ENCODE results near the gene KRT31.

- TF ChIP-seq CTCF (IDR thresholded peaks at IDR 0.05 in 2 of 3, conservative IDR thresholded peaks at IDR 0.05 in 1 of 3; ENCODE audit: borderline replicate concordance in 1 of 3, insufficient read depth in 1 of 3, low read depth in 2 of 3, low read length in 2 of 3) (no peak), ZNF274 (IDR thresholded peaks at IDR 0.05; ENCODE audit: low read depth, low read length) (no peak), MAX (IDR thresholded peaks at IDR 0.05) (no peak), EZH2 (IDR thresholded peaks at IDR 0.05) (no peak), CEBPB (IDR thresholded peaks at IDR 0.05; ENCODE audit: low read depth) (no peak), RAD21 (IDR thresholded peaks at IDR 0.05; ENCODE audit: low read depth) (no peak), TCF7L2 (IDR thresholded peaks at IDR 0.05; ENCODE audit: borderline replicate concordance, extremely low read depth, insufficient read depth, insufficient read length) (no peak), POLR2A (IDR thresholded peaks at IDR 0.05; ENCODE audit: borderline replicate concordance, extremely low read depth, insufficient read depth, insufficient read length) (no peak), SP1 (IDR thresholded peaks at IDR 0.05; ENCODE audit: low read depth) (no peak), JUND (IDR thresholded peaks at IDR 0.05) (no peak), SIN3A (IDR thresholded peaks at IDR 0.05; ENCODE audit: low read depth) (no peak)
- TF ChIP-seq, protein P1, sequence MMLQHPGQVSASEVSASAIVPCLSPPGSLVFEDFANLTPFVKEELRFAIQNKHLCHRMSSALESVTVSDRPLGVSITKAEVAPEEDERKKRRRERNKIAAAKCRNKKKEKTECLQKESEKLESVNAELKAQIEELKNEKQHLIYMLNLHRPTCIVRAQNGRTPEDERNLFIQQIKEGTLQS (IDR thresholded peaks at IDR 0.05): no peak
Measured at GRCh38 chr17:41434005-41434404, 36.6 kb upstream of the KRT31 start.

Measured in HCT116 (cell line).